ENCODE measurements around the gene HBG1.
"Not testable (repeated sequence)": the region's sequence is repeated elsewhere in the genome, so short reads cannot be mapped to it uniquely, and the experiment has no call there.

HBG1 gene

GRCh38 chr11:5276697-5277096 lies 27.0 kb upstream of the HBG1 start:
- no peak for DNase-seq

- no peak for DNase-seq
Measured at GRCh38 chr11:5275369-5276110, 25.9 kb upstream of the HBG1 start.

- no peak for DNase-seq
Measured at GRCh38 chr11:5274395-5274794, 24.7 kb upstream of the HBG1 start.

GRCh38 chr11:5272395-5273017 lies 22.8 kb upstream of the HBG1 start:
- DNase-seq, result no peak

GRCh38 chr11:5269715-5270147 lies 20.1 kb upstream of the HBG1 start, which contains the start of gene HBE1:
TSS of gene HBE1 (minus strand) at chr11:5269945. CDS start at chr11:5269890, 55 bp downstream.
- no peak for DNase-seq

GRCh38 chr11:5267033-5267563 lies 17.4 kb upstream of the HBG1 start:
- DNase-seq, result no peak

- DNase-seq, result no peak
Measured at GRCh38 chr11:5266609-5267008, 17.0 kb upstream of the HBG1 start.

- no peak for DNase-seq
Measured at GRCh38 chr11:5265832-5266231, 16.2 kb upstream of the HBG1 start.

GRCh38 chr11:5258543-5259262 lies 9.0 kb upstream of the HBG1 start:
- DNase-seq, result no peak

- no peak for DNase-seq
Measured at GRCh38 chr11:5257296-5257695, 7.6 kb upstream of the HBG1 start.

- DNase-seq, result not testable (repeated sequence)
Measured at GRCh38 chr11:5254646-5255413, 5.2 kb upstream of the HBG1 start, which contains the start of gene HBG2. TSS of gene HBG2 (minus strand) at chr11:5254781. CDS start at chr11:5254728, 53 bp downstream.

- DNase-seq, result not testable (repeated sequence)
Measured at GRCh38 chr11:5254023-5254422, 4.4 kb upstream of the HBG1 start.

- DNase-seq, result not testable (repeated sequence)
Measured at GRCh38 chr11:5253440-5253839, 3.8 kb upstream of the HBG1 start.

GRCh38 chr11:5252919-5253265 lies 3.2 kb upstream of the HBG1 start:
- no peak for DNase-seq

GRCh38 chr11:5252192-5252918 lies 2.7 kb upstream of the HBG1 start:
- DNase-seq, result no peak

- no peak for DNase-seq
Measured at GRCh38 chr11:5251746-5252145, 2.1 kb upstream of the HBG1 start.

- DNase-seq, result no peak
Measured at GRCh38 chr11:5250543-5251204, 1.0 kb upstream of the HBG1 start.

- not testable (repeated sequence) for DNase-seq
Measured at GRCh38 chr11:5248498-5248897, 1.2 kb downstream of the HBG1 start.

GRCh38 chr11:5247472-5248192 lies 2.0 kb downstream of the HBG1 start:
- DNase-seq, result no peak

- no peak for DNase-seq
Measured at GRCh38 chr11:5246772-5247471, 2.7 kb downstream of the HBG1 start.

Data from fibroblast of skin of scalp (primary cell).